ENCODE data around the gene PHOX2B. TPM values are rescaled to one million over a fixed set of nuclear protein-coding genes. Genes with fewer than 3 reads are reported as not detected.
"Not testable (repeated sequence)": the region's sequence is repeated elsewhere in the genome, so short reads cannot be mapped to it uniquely, and the experiment has no call there.

Gene PHOX2B
- polyA plus RNA-seq, 1 experiment: not detected

DNA sequence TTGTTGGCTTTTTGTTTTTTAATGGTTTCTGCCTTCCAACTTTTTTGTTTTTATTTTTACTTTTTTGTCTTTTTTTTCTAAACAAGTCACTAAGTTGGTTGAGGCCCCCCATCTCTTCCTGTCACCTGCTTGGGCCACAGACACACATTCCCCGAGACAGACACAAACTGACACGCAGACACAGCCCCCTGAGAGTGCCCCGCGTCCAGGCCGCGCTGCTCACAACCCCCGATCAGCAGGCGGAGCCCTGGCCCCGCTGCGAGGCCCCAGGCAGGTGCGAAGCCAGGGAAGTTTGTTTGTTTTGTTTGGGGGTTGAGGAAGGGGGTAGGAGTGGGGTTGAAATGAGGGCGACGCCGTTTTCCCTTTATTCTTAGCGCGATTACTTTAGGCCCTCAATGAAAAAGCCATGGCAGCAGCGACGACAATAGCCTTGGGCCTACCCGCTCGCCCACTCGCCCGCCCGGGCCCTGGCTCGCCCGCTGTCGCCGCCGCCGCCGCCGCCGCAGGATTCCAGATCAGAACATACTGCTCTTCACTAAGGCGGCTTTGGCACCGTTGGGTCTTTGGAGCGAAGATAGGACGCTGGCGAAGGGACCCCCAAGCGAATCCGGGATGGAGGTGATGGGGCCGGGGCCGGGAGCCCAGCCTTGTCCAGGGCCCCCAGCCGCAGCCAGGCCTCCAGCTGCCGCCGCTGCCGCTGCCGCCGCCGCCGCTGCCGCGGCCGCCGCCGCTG is 3.1 kb downstream of the PHOX2B start:
- Histone ChIP-seq H3K27ac (ENCODE audit: low read depth, low read length) (no peak overlapping the region), H3K4me3 (ENCODE audit: low read depth, low read length) (no peak overlapping the region), H3K27me3 (ENCODE audit: control insufficient read depth, insufficient read depth, low read length) (peaks cover 85% of the 10 kb centered on the region), H3K9me3 (ENCODE audit: control insufficient read depth, insufficient read depth, low read length) (peaks cover 12% of the 10 kb centered on the region)
- ChIA-PET POLR2A (no interaction called here), CTCF (no interaction called here)
- TF ChIP-seq, protein P1, sequence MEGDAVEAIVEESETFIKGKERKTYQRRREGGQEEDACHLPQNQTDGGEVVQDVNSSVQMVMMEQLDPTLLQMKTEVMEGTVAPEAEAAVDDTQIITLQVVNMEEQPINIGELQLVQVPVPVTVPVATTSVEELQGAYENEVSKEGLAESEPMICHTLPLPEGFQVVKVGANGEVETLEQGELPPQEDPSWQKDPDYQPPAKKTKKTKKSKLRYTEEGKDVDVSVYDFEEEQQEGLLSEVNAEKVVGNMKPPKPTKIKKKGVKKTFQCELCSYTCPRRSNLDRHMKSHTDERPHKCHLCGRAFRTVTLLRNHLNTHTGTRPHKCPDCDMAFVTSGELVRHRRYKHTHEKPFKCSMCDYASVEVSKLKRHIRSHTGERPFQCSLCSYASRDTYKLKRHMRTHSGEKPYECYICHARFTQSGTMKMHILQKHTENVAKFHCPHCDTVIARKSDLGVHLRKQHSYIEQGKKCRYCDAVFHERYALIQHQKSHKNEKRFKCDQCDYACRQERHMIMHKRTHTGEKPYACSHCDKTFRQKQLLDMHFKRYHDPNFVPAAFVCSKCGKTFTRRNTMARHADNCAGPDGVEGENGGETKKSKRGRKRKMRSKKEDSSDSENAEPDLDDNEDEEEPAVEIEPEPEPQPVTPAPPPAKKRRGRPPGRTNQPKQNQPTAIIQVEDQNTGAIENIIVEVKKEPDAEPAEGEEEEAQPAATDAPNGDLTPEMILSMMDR (IDR thresholded peaks at IDR 0.05; ENCODE audit: low read depth, low read length): no peak
- DNase-seq (ENCODE audit: low read depth, low spot score): no peak

- no peak for DNase-seq (ENCODE audit: low read depth, low spot score)
- Histone ChIP-seq H3K27ac (ENCODE audit: low read depth, low read length) (no peak overlapping the region), H3K27me3 (ENCODE audit: control insufficient read depth, insufficient read depth, low read length) (peaks cover 81% of the 10 kb centered on the region), H3K9me3 (ENCODE audit: control insufficient read depth, insufficient read depth, low read length) (peaks cover 12% of the 10 kb centered on the region), H3K4me3 (ENCODE audit: low read depth, low read length) (no peak overlapping the region)
- ChIA-PET CTCF (no interaction called here), POLR2A (no interaction called here)
- TF ChIP-seq, protein P1 (IDR thresholded peaks at IDR 0.05; ENCODE audit: low read depth, low read length): no peak
These were observed 3.8 kb downstream of the PHOX2B start for GRCh38 chr4:41744572-41745291.

DNA sequence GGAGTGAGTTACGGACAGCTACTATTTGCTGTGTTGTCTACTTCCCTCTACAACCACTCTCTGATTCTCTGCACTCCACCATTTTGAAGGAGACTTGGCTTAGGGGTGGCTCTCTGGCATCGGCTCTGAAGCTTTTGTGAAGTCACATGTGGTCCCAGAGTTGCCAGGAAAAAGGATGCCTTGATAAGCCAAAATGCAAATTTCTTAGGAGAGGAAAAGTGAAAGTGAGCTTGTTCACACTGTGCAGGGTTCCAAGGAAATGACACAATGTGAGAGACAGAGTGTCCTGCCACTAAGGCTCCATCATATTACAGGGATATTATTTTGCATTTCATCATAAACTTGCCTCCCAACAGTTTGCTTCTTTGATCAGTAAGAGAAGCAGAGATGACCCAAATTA is 7.2 kb downstream of the PHOX2B start:
- ChIA-PET CTCF (no interaction called here), POLR2A (no interaction called here)
- peaks cover 7% of the 10 kb centered on the region for H3K9me3 ChIP-seq (ENCODE audit: control insufficient read depth, insufficient read depth, low read length)

GRCh38 chr4:41737491-41737890 is 11.0 kb downstream of the PHOX2B start:
- H3K27ac ChIP-seq (ENCODE audit: low read depth, low read length); H3K4me3 ChIP-seq (ENCODE audit: low read depth, low read length); DNase-seq (ENCODE audit: low read depth, low spot score); CTCF ChIA-PET; H3K9me3 ChIP-seq (ENCODE audit: control insufficient read depth, insufficient read depth, low read length); POLR2A ChIA-PET: not testable (repeated sequence)
- H3K27me3 ChIP-seq (ENCODE audit: control insufficient read depth, insufficient read depth, low read length): peaks cover 12% of the 10 kb centered on the region

More for the DNA sequence above, 7.2 kb downstream of the PHOX2B start:
- DNase-seq (ENCODE audit: low read depth, low spot score): no peak
- no peak overlapping the region for H3K4me3 ChIP-seq (ENCODE audit: low read depth, low read length)
- TF ChIP-seq, protein P1 (IDR thresholded peaks at IDR 0.05; ENCODE audit: low read depth, low read length): no peak
- H3K27ac ChIP-seq (ENCODE audit: low read depth, low read length): no peak overlapping the region
- H3K27me3 ChIP-seq (ENCODE audit: control insufficient read depth, insufficient read depth, low read length): peaks cover 47% of the 10 kb centered on the region

- TF ChIP-seq, protein P1 (IDR thresholded peaks at IDR 0.05; ENCODE audit: low read depth, low read length): no peak
- POLR2A ChIA-PET: no interaction called here
- CTCF ChIA-PET: no interaction called here
- DNase-seq (ENCODE audit: low read depth, low spot score): no peak
- Histone ChIP-seq H3K9me3 (ENCODE audit: control insufficient read depth, insufficient read depth, low read length) (no peaks in the 10 kb centered on the region), H3K27me3 (ENCODE audit: control insufficient read depth, insufficient read depth, low read length) (no peaks in the 10 kb centered on the region), H3K27ac (ENCODE audit: low read depth, low read length) (no peak overlapping the region), H3K4me3 (ENCODE audit: low read depth, low read length) (no peak overlapping the region)
These were observed 14.2 kb downstream of the PHOX2B start for GRCh38 chr4:41734371-41734770.

Data from AG04450 (cell line).